A549 (cell line): ENCODE measurements around the gene IKZF3. TPM values are rescaled to one million over a fixed set of nuclear protein-coding genes. Genes with fewer than 3 reads are reported as not detected.
A peak's percentile ranks its signal among the peaks of the same experiment; 100 is the strongest.
"Not testable (repeated sequence)": the region's sequence is repeated elsewhere in the genome, so short reads cannot be mapped to it uniquely, and the experiment has no call there.

Experiments
- ATAC-seq, 2 experiments: fragments of 200-7000 bp in 1 of 2; fragments of >200 bp in 1 of 2; cut with Nextera tagmentation in 1 of 2; cut with Tn5 transposase in 1 of 2; 3 replicates each; pipeline versions ENCODE4 v1.8.0 to v1.9.1; 2018 to 2020; ENCODE audit warnings: mild to moderate bottlenecking in 1 of 2, moderate library complexity in 1 of 2
- CTCF ChIA-PET: fragments of 300-600 bp; sonication (Branson Sonifier 250); formaldehyde crosslinking; extraction: SDS; loops from one replicate; lab custom pipeline; 2021; ENCODE audit warnings: antibody characterized with exemption, inconsistent platforms; lab: Yijun Ruan, JAX
- POLR2A ChIA-PET: fragments of 350-600 bp; formaldehyde crosslinking; extraction: SDS; loops from one replicate; lab custom pipeline; 2021; ENCODE audit warnings: antibody characterized with exemption, inconsistent platforms; lab: Yijun Ruan, JAX
- DNase-seq, 2 experiments: peaks; one replicate each; pipeline versions ENCODE4 v3.0.0 to v3.0.0-alpha.2; 2011 to 2016; ENCODE audit warnings: low read depth in 1 of 2, low spot score in 1 of 2
- FAIRE-seq: peaks from 2 replicates; lab custom pipeline; 2011; peaks lifted over from hg19 to GRCh38; lab: Jason Lieb, UNC
- H3K27ac ChIP-seq, 2 experiments: fragments of >200 bp; sonication (Bioruptor Twin); formaldehyde crosslinking; 3 replicates each; pipeline ENCODE4 v1.5.1; 2016 to 2017
- H3K4me1 ChIP-seq: fragments of >200 bp; sonication (Bioruptor Twin); formaldehyde crosslinking; 3 replicates; pipeline ENCODE4 v1.6.1; 2016
- H3K4me2 ChIP-seq: fragments of >200 bp; sonication (Bioruptor Twin); formaldehyde crosslinking; 3 replicates; pipeline ENCODE4 v1.6.1; 2016
- H3K4me3 ChIP-seq: fragments of >200 bp; sonication (Bioruptor Twin); formaldehyde crosslinking; 3 replicates; pipeline ENCODE4 v1.5.1; 2016
- H3K9me3 ChIP-seq: fragments of >200 bp; sonication (Bioruptor Twin); formaldehyde crosslinking; 3 replicates; pipeline ENCODE4 v1.6.1; 2016
- BHLHE40 ChIP-seq: IDR thresholded peaks from 2 replicates; pipeline ENCODE4 v1.6.1; 2012; ENCODE audit warnings: low read depth, low read length, inconsistent platforms
- CBX8 ChIP-seq: fragments of 200-600 bp; sonication (generic); IDR thresholded peaks from 2 replicates; pipeline ENCODE4 v1.6.1; 2016
- CHD2 ChIP-seq: fragments of 150-350 bp; IDR thresholded peaks from 2 replicates; pipeline ENCODE4 v1.6.1; 2014; ENCODE audit warnings: low read length; ENCODE audit not compliant: partially characterized antibody
- EHMT2 ChIP-seq: fragments of 200-600 bp; sonication (generic); IDR thresholded peaks from 2 replicates; pipeline ENCODE4 v1.6.1; 2016; ENCODE audit warnings: antibody characterized with exemption, low read depth, mild to moderate bottlenecking, moderate library complexity
- ESRRA ChIP-seq: fragments of 150-350 bp; IDR thresholded peaks from 2 replicates; pipeline ENCODE4 v1.6.1; 2014; ENCODE audit warnings: mild to moderate bottlenecking, low read length, borderline replicate concordance
- FOXS1 ChIP-seq: fragments of 250-450 bp; sonication (Bioruptor Pico); IDR thresholded peaks from 2 replicates; pipeline ENCODE4 v1.5.0; 2020; ENCODE audit warnings: mild to moderate bottlenecking, moderate library complexity
- KDM5A ChIP-seq: fragments of 200-600 bp; sonication (generic); IDR thresholded peaks from 2 replicates; pipeline ENCODE4 v1.6.1; 2016; ENCODE audit warnings: antibody characterized with exemption, mild to moderate bottlenecking
- MAZ ChIP-seq: fragments of 150-350 bp; IDR thresholded peaks from 2 replicates; pipeline ENCODE4 v1.6.1; 2014; ENCODE audit warnings: antibody characterized with exemption, low read depth, low read length, borderline replicate concordance
- MYC ChIP-seq: IDR thresholded peaks from 2 replicates; pipeline ENCODE4 v1.6.1; 2012; ENCODE audit warnings: mild to moderate bottlenecking, inconsistent platforms, low read length, improper control_type of control experiment, borderline replicate concordance
- POLR2AphosphoS2 ChIP-seq: conservative IDR thresholded peaks from 2 replicates; pipeline ENCODE4 v1.6.1; 2012; ENCODE audit warnings: low read length, improper control_type of control experiment, inconsistent platforms
- RAD21 ChIP-seq, 2 experiments: fragments of >200 bp in 1 of 2; sonication (Bioruptor Twin) in 1 of 2; formaldehyde crosslinking in 1 of 2; IDR thresholded peaks in 1 of 2; conservative IDR thresholded peaks in 1 of 2; 2 replicates in 1 of 2; 3 replicates in 1 of 2; pipeline ENCODE4 v1.6.1; 2012 to 2018; ENCODE audit warnings: inconsistent platforms in 1 of 2
- RCOR1 ChIP-seq: fragments of 150-350 bp; IDR thresholded peaks from 2 replicates; pipeline ENCODE4 v1.6.1; 2014; ENCODE audit warnings: antibody characterized with exemption, low read length, low read depth
- RNF2 ChIP-seq: fragments of 200-600 bp; sonication (generic); IDR thresholded peaks from 2 replicates; pipeline ENCODE4 v1.6.1; 2016; ENCODE audit warnings: low read depth, mild to moderate bottlenecking, antibody characterized with exemption, moderate library complexity, borderline replicate concordance
- ZFP36 ChIP-seq: fragments of 450-650 bp; IDR thresholded peaks from 2 replicates; pipeline ENCODE4 v1.6.1; 2014; ENCODE audit warnings: borderline replicate concordance; ENCODE audit not compliant: partially characterized antibody
- ZSCAN20 ChIP-seq: fragments of 250-450 bp; sonication (Bioruptor Pico); IDR thresholded peaks from 2 replicates; pipeline ENCODE4 v1.8.0; 2022; ENCODE audit warnings: mild to moderate bottlenecking, moderate library complexity
- WGBS: methylation state at CpG from one replicate; pipeline ENCODE4 v1.1.6; 2017; ENCODE audit errors: missing lambda C conversion rate; 5-methylcytosine and 5-hydroxymethylcytosine counted together
- polyA plus RNA-seq, 4 experiments: library from polyadenylated mRNA; depleted of rRNA in 3 of 4; stranded (reverse); fragments of >200 nt; fragmentation: RNase III in 1 of 4; extraction: RNeasy Plus Mini Kit Qiagen cat#74134 plus additional on column Dnase treatment in 1 of 4; gene quantifications; 2 replicates in 3 of 4; 3 replicates in 1 of 4; pipeline ENCODE4 v1.2.3, GENCODE V29; 2011 to 2017
- TF ChIP-seq, protein P1 (sequence below): fragments of >200 bp; sonication (Bioruptor Twin); formaldehyde crosslinking; IDR thresholded peaks from 2 replicates; pipeline ENCODE4 v1.6.1; 2016
- TF ChIP-seq, protein P2 (sequence below): IDR thresholded peaks from 2 replicates; pipeline ENCODE4 v1.6.1; 2012
- TF ChIP-seq, protein P3 (sequence below): fragments of 200-600 bp; sonication (generic); IDR thresholded peaks from 2 replicates; pipeline ENCODE4 v1.6.1; 2016; ENCODE audit warnings: antibody characterized with exemption, mild to moderate bottlenecking, moderate library complexity
- TF ChIP-seq, protein P4 (sequence below): fragments of 450-650 bp; IDR thresholded peaks from 2 replicates; pipeline ENCODE4 v1.6.1; 2014; ENCODE audit warnings: antibody characterized with exemption
- TF ChIP-seq, protein P5 (sequence below): fragments of 250-450 bp; sonication (Bioruptor Pico); IDR thresholded peaks from 2 replicates; pipeline ENCODE4 v1.5.0; 2021; ENCODE audit warnings: mild to moderate bottlenecking, moderate library complexity, borderline replicate concordance

Gene IKZF3
- polyA plus RNA-seq, 2 of the 4 experiments (the other 2 are of a cell fraction) = not detected

DNA sequence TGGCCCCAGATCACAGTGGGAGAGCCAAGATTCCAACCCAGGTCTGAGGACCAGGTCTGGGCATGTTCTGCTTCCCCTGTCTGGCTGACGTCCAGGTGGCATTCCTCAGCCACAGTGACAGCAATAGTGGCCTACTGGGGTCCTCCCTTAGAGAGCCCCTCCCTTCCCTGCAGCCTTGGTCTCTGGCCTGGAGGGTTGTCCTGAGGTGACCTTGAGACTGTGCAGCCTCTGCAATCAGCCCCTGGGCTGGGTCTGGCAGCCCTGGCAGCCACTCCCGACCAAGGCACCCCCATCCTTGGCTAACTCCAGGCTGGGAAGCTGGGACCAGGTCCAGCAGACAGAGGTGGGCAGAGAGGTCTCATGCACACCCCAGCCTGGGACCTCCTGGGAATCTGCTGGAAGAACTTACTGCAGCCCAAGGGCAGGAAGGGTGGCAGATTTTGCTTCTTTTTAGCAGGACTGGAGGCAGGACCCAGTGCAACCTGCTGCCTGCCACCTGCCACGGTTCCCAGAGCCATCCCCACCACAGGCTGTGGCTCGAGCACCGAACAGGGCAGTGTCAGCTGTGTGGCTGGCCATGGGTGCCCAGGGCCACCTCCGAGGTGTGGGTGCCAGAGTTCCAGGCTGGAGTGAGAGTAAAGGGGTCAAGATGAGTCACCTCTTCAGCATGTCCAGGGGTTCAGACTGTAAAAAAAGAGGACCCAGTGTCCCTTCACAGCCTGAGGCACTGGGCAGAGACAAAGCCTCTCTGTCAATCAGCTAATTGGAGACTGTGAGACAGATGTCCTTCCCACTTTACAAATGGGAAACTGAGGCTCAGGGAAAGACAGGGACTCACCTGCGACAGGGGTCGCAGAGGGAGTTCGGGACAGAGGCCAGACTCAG is 113.7 kb downstream of the IKZF3 start:
- POLR2A ChIA-PET = no interaction called here
- ATAC-seq (no peak), FAIRE-seq (no peak), DNase-seq (no peak)
- Histone ChIP-seq H3K27ac (peak overlapping the region; percentile 42 to 71), H3K9me3 (no peaks in the 10 kb centered on the region), H3K4me2 (peak overlapping the region; percentile 27; the same call in 1 of the 3 replicates)
- WGBS = 60% methylated on average over 9 of the region's 9 CpGs
- CTCF ChIA-PET = interaction anchor here (1.6 to 15.6 kb wide), 4 partner anchors 9 to 127 kb away, joined by 5 to 217 read pairs (median 90); partner anchors contain the start of genes MIEN1 and PPP1R1B
- TF ChIP-seq, protein P1, sequence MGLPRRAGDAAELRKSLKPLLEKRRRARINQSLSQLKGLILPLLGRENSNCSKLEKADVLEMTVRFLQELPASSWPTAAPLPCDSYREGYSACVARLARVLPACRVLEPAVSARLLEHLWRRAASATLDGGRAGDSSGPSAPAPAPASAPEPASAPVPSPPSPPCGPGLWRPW = no peak
- TF ChIP-seq, protein P2, sequence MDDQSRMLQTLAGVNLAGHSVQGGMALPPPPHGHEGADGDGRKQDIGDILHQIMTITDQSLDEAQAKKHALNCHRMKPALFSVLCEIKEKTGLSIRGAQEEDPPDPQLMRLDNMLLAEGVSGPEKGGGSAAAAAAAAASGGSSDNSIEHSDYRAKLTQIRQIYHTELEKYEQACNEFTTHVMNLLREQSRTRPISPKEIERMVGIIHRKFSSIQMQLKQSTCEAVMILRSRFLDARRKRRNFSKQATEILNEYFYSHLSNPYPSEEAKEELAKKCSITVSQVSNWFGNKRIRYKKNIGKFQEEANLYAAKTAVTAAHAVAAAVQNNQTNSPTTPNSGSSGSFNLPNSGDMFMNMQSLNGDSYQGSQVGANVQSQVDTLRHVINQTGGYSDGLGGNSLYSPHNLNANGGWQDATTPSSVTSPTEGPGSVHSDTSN = no peak
- TF ChIP-seq MAZ = no peak
- no peak for TF ChIP-seq ZSCAN20 (CRISPR knock-in tag)
- no peak for TF ChIP-seq ZFP36
- no peak for TF ChIP-seq EHMT2
- TF ChIP-seq RAD21 (conservative IDR thresholded peaks at IDR 0.05 in 1 of 2, IDR thresholded peaks at IDR 0.05 in 1 of 2) = no peak
- TF ChIP-seq CBX8 = no peak
- TF ChIP-seq ESRRA = no peak
- TF ChIP-seq KDM5A = no peak
- TF ChIP-seq, all 56 proteins: peak for 0
- Histone ChIP-seq H3K4me1 (peaks cover 21% of the 10 kb centered on the region), H3K4me3 (no peak overlapping the region)

DNA sequence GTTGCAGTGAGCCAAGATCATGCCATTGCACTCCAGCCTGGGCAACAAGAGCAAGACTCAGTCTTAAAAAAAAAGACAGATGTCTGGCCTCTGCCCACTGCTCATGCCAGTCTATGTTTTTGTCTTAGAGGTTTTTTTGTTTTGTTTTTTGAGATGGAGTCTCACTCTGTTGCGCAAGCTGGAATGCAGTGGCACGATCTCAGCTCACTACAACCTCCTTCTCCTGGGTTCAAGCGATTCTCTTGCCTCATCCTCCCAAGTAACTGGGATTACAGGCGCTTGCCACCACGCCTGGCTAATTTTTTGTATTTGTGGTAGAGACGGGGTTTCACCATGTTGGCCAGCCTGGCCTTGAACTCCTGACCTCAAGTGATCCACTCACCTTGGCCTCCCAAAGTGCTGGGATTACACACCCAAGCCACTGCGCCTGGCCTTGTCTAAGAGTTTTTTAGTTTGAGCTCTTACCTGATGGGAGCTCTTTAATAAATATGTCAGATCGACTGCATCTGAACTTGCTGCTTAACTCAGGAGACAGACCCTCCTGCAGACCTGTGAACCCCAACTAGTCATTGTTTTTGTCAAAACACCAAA is 115.6 kb downstream of the IKZF3 start:
- H3K4me1 ChIP-seq = peaks cover 19% of the 10 kb centered on the region
- 92% methylated on average over 8 of the region's 8 CpGs for WGBS
- DNase-seq, H3K4me2 ChIP-seq, POLR2A ChIA-PET, H3K9me3 ChIP-seq, FAIRE-seq, H3K4me3 ChIP-seq, H3K27ac ChIP-seq, ATAC-seq: not testable (repeated sequence)
- CTCF ChIA-PET = interaction anchor here (0.6 to 15.6 kb wide), 6 partner anchors 10 to 125 kb away, joined by 3 to 217 read pairs (median 6); partner anchors contain the start of genes MIEN1 and PPP1R1B

DNA sequence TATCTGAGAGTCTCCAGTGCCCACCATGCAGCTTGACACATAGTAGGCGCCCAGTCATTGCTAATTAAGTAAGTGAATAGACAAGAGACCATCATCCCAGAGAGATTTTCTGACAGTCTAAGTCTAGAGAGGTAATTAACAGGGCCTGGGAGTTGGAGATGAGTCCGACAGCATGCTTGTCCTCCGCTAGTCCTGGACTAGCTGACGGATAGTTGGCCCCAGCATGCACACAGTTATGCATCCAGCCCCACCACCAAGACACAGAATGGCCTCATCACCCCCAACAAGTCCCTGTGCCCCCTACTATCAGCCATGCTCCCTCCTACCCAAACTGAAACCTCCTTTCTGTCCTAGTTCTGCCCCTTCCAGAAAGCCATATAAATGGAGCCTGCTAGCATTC is 116.4 kb downstream of the IKZF3 start:
- ChIA-PET POLR2A (no interaction called here), CTCF (interaction anchor here (1.1 to 15.6 kb wide), 5 partner anchors 17 to 199 kb away, joined by 3 to 217 read pairs (median 4); partner anchors contain the start of genes MIEN1, PGAP3 and PPP1R1B)
- H3K9me3 ChIP-seq = no peaks in the 10 kb centered on the region
- H3K27ac ChIP-seq = no peak overlapping the region
- DNase-seq (no peak), ATAC-seq (no peak), FAIRE-seq (no peak)
- no peak overlapping the region for H3K4me3 ChIP-seq
- H3K4me1 ChIP-seq = peaks cover 16% of the 10 kb centered on the region
- 80% methylated on average over 4 of the region's 4 CpGs for WGBS
- TF ChIP-seq, protein P3, sequence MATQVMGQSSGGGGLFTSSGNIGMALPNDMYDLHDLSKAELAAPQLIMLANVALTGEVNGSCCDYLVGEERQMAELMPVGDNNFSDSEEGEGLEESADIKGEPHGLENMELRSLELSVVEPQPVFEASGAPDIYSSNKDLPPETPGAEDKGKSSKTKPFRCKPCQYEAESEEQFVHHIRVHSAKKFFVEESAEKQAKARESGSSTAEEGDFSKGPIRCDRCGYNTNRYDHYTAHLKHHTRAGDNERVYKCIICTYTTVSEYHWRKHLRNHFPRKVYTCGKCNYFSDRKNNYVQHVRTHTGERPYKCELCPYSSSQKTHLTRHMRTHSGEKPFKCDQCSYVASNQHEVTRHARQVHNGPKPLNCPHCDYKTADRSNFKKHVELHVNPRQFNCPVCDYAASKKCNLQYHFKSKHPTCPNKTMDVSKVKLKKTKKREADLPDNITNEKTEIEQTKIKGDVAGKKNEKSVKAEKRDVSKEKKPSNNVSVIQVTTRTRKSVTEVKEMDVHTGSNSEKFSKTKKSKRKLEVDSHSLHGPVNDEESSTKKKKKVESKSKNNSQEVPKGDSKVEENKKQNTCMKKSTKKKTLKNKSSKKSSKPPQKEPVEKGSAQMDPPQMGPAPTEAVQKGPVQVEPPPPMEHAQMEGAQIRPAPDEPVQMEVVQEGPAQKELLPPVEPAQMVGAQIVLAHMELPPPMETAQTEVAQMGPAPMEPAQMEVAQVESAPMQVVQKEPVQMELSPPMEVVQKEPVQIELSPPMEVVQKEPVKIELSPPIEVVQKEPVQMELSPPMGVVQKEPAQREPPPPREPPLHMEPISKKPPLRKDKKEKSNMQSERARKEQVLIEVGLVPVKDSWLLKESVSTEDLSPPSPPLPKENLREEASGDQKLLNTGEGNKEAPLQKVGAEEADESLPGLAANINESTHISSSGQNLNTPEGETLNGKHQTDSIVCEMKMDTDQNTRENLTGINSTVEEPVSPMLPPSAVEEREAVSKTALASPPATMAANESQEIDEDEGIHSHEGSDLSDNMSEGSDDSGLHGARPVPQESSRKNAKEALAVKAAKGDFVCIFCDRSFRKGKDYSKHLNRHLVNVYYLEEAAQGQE = no peak
- TF ChIP-seq CHD2 (no peak), RNF2 (no peak), MYC (no peak), BHLHE40 (no peak), RCOR1 (no peak), MAZ (no peak), FOXS1 (CRISPR knock-in tag) (no peak), POLR2AphosphoS2 (no peak), ESRRA (no peak)
- TF ChIP-seq, protein P4, sequence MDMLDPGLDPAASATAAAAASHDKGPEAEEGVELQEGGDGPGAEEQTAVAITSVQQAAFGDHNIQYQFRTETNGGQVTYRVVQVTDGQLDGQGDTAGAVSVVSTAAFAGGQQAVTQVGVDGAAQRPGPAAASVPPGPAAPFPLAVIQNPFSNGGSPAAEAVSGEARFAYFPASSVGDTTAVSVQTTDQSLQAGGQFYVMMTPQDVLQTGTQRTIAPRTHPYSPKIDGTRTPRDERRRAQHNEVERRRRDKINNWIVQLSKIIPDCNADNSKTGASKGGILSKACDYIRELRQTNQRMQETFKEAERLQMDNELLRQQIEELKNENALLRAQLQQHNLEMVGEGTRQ = no peak
- TF ChIP-seq, protein P5, sequence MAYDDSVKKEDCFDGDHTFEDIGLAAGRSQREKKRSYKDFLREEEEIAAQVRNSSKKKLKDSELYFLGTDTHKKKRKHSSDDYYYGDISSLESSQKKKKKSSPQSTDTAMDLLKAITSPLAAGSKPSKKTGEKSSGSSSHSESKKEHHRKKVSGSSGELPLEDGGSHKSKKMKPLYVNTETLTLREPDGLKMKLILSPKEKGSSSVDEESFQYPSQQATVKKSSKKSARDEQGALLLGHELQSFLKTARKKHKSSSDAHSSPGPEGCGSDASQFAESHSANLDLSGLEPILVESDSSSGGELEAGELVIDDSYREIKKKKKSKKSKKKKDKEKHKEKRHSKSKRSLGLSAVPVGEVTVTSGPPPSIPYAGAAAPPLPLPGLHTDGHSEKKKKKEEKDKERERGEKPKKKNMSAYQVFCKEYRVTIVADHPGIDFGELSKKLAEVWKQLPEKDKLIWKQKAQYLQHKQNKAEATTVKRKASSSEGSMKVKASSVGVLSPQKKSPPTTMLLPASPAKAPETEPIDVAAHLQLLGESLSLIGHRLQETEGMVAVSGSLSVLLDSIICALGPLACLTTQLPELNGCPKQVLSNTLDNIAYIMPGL (CRISPR knock-in tag) = no peak
- no peak overlapping the region for H3K4me2 ChIP-seq
